Right lobe of liver (tissue), 6 donors: ENCODE measurements around the gene SPATA21. TPM values are rescaled to one million over a fixed set of nuclear protein-coding genes. Genes with fewer than 3 reads are reported as not detected.
"Not testable (repeated sequence)": the region's sequence is repeated elsewhere in the genome, so short reads cannot be mapped to it uniquely, and the experiment has no call there.

Experiments
- ATAC-seq, 4 donors: fragments of 200-7000 bp; cut with Tn5 transposase; one replicate each; pipeline ENCODE4 v1.9.1; 2020; ENCODE audit warnings: mild to moderate bottlenecking in 4 of 4, moderate library complexity in 4 of 4
- DNase-seq, 3 donors: peaks; one replicate each; pipeline ENCODE4 v3.0.0-alpha.2; 2020
- H3K27ac ChIP-seq, 3 donors: fragments of 200-600 bp; one replicate each; pipeline ENCODE4 v1.8.0; 2022
- H3K27me3 ChIP-seq, 2 donors: fragments of 200-600 bp; one replicate each; pipeline ENCODE4 v1.8.0; 2022
- H3K36me3 ChIP-seq, 4 donors: fragments of 200-600 bp; sonication (generic) in 1 of 4; one replicate each; pipeline versions ENCODE4 v1.5.1 to v1.8.0; 2017 to 2022; ENCODE audit warnings: control low read depth in 1 of 4
- H3K4me1 ChIP-seq, 4 donors: fragments of 200-600 bp; sonication (generic) in 1 of 4; one replicate each; pipeline versions ENCODE4 v1.5.1 to v1.8.0; 2017 to 2022; ENCODE audit warnings: control low read depth in 1 of 4
- H3K4me3 ChIP-seq, 3 donors: fragments of 200-600 bp; one replicate each; pipeline ENCODE4 v1.8.0; 2022
- H3K9me3 ChIP-seq, 4 donors: fragments of 200-600 bp; sonication (generic) in 1 of 4; one replicate each; pipeline versions ENCODE4 v1.5.1 to v1.8.0; 2017 to 2022; ENCODE audit warnings: control low read depth in 1 of 4
- POLR2A ChIP-seq: fragments of 450-650 bp; IDR thresholded peaks from one replicate; pipeline ENCODE4 v1.6.1; 2017; ENCODE audit warnings: antibody characterized with exemption, mild to moderate bottlenecking
- WGBS: methylation state at CpG from one replicate; pipeline ENCODE4 v1.1.6; 2018; ENCODE audit warnings: low coverage, low lambda C conversion rate; ENCODE audit not compliant: insufficient coverage; ENCODE audit errors: missing lambda C conversion rate; 5-methylcytosine and 5-hydroxymethylcytosine counted together
- intact Hi-C, 2 donors: fragments of 100-400 bp; cut with DNase I; formaldehyde crosslinking; loops; one replicate each; pipeline versions ENCODE4 v1.11.2 to v1.14.1; 2022
- total RNA-seq, 6 experiments: library from RNA; depleted of rRNA in 2 of 6; stranded (reverse); fragments of >200 nt in 2 of 6; fragmentation: NEBNext Ultra II Directional in 3 of 6; extraction: Animal tissue kit (Norgen Biotek cat#: 25700) in 3 of 6; gene quantifications; one replicate each; pipeline versions ENCODE4 v1.1.0 to v1.2.4, GENCODE V29; 2016 to 2023
- TF ChIP-seq, protein P1 (sequence below), 4 donors: fragments of 200-600 bp in 3 of 4; fragments of 450-650 bp in 1 of 4; IDR thresholded peaks; one replicate each; pipeline versions ENCODE4 v1.5.1 to v1.8.0; 2016 to 2022; ENCODE audit warnings: antibody characterized with exemption in 4 of 4, mild to moderate bottlenecking in 2 of 4
- donor health status: DM: no; HTN: yes; CAD: no.
- donor health status: DM: no; HTN: no; CAD: no.
- donor health status: DM: no; HTN: no; CAD: no.
- donor health status: DM: no; HTN: yes; CAD: no.
- donor health status: DM: no; HTN: yes; CAD: no.

SPATA21 gene
- total RNA-seq, 6 experiments from 2014 or later, result 1.6 to 1.8 TPM; not detected in 4

DNA sequence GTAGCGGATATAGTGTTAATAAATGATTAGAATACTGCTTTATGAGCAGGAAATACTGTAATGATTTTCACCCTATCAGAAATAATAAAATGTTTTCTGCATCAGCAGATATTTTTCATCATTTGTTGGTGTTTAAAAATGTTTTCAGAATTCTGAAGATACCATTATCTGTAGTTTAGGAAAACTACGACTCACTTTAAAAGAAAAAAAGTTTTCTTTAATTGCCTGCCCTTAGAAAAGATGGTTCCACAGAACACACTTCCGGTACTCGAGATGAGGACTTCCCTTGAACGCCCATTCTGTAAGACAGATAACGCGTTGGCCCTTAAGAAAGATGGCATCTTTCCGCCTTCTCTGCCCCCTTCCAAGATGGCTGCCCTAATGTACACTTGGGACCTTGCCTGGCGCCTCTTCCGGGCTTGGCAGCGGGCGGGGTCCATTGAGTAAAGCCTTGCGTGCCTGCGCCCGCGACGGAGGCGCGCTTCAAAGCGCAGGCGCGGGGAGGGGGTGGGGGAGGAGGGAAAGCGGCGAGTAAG is 70.4 kb downstream of the SPATA21 start, which contains the start of gene SZRD1:
TSS of gene SZRD1 (plus strand) at position 521 of the 536 bp plus-strand sequence. CDS start 16 bp downstream, outside the sequence.
- H3K9me3 ChIP-seq, result no peaks in the 10 kb centered on the region
- H3K4me3 ChIP-seq, result peak within 1 kb of the TSS; percentile 88 to 96 (median 92)
- H3K4me1 ChIP-seq, result peaks cover 0 to 16% (median 4%) of the 10 kb centered on the region in 4 donors
- peak within 1 kb of the TSS; percentile 94 to 96 (median 94) for H3K27ac ChIP-seq
- no peaks in the 10 kb centered on the region for H3K27me3 ChIP-seq
- DNase-seq, result peak; percentile 96 to 98 (median 97)
- peak; percentile 87 to 92 (median 91) for ATAC-seq
- no peaks in the 10 kb centered on the region for H3K36me3 ChIP-seq
- TF ChIP-seq, protein P1, sequence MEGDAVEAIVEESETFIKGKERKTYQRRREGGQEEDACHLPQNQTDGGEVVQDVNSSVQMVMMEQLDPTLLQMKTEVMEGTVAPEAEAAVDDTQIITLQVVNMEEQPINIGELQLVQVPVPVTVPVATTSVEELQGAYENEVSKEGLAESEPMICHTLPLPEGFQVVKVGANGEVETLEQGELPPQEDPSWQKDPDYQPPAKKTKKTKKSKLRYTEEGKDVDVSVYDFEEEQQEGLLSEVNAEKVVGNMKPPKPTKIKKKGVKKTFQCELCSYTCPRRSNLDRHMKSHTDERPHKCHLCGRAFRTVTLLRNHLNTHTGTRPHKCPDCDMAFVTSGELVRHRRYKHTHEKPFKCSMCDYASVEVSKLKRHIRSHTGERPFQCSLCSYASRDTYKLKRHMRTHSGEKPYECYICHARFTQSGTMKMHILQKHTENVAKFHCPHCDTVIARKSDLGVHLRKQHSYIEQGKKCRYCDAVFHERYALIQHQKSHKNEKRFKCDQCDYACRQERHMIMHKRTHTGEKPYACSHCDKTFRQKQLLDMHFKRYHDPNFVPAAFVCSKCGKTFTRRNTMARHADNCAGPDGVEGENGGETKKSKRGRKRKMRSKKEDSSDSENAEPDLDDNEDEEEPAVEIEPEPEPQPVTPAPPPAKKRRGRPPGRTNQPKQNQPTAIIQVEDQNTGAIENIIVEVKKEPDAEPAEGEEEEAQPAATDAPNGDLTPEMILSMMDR (IDR thresholded peaks at IDR 0.05), result no peak
- TF ChIP-seq POLR2A, result no peak
- intact Hi-C loops, result loop anchor here in 1 of 2 donors (10.0 kb wide), 1 partner anchor 292 kb away; the partner anchor contains the start of gene FAM131C
- WGBS, result under 1% methylated on average over 24 of the region's 24 CpGs

DNA sequence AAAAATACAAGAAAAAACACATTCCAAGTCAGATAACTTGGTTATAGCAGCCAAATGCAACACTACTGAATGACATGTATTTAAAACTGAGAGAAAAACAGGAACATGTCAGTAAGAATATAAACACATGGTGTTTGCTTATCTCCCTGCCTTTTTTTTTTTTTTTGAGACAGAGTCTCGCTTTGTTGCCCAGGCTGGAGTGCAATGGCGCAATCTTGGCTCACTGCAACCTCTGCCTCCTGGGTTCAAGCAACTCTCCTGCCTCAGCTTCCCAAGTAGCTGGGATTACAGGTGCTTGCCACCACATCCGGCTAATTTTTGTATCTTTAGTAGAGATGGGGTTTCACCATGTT is 72.1 kb downstream of the SPATA21 start:
- not testable (repeated sequence) for H3K9me3 ChIP-seq, H3K4me3 ChIP-seq, DNase-seq, H3K27me3 ChIP-seq, H3K36me3 ChIP-seq, ATAC-seq
- Histone ChIP-seq H3K4me1 (peaks cover 0 to 13% (median 3%) of the 10 kb centered on the region in 4 donors), H3K27ac (peak overlapping the region in 1 of 3 donors; percentile 4)
- intact Hi-C loops, result loop anchor here in 1 of 2 donors (10.0 kb wide), 1 partner anchor 290 kb away; the partner anchor contains the start of gene FAM131C
- WGBS, result 42% methylated on average over 3 of the region's 3 CpGs

DNA sequence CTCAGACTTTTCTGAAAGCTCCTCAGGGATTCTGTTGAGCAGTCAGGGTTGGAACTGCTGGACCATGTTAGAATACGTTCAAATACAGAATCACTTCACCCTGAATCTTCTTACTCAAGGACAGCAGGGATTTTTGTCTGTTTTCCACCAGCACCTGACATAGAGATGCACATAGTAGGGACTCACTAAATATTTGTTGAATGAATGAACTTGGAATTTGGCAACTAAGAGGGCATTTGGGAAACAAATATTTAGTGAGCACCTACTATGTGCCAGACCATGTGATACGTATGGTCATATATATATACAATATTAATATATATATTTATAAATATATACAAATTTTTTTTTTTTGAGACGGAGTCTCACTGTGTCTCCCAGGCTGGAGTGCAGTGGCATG is 80.4 kb downstream of the SPATA21 start:
- H3K4me3 ChIP-seq, result no peak overlapping the region
- H3K27me3 ChIP-seq, result no peaks in the 10 kb centered on the region
- H3K36me3 ChIP-seq, result no peaks in the 10 kb centered on the region
- DNase-seq (no peak), ATAC-seq (no peak)
- H3K27ac ChIP-seq, result no peak overlapping the region
- H3K9me3 ChIP-seq, result no peaks in the 10 kb centered on the region
- H3K4me1 ChIP-seq, result no peaks in the 10 kb centered on the region
- TF ChIP-seq POLR2A, result no peak
- TF ChIP-seq, protein P1 (IDR thresholded peaks at IDR 0.05), result no peak
- intact Hi-C loops, result loop anchor here in 1 of 2 donors (10.0 kb wide), 1 partner anchor 102 kb away; no protein-coding TSS in a partner anchor
- WGBS, result 100% methylated on average over 2 of the region's 3 CpGs

DNA sequence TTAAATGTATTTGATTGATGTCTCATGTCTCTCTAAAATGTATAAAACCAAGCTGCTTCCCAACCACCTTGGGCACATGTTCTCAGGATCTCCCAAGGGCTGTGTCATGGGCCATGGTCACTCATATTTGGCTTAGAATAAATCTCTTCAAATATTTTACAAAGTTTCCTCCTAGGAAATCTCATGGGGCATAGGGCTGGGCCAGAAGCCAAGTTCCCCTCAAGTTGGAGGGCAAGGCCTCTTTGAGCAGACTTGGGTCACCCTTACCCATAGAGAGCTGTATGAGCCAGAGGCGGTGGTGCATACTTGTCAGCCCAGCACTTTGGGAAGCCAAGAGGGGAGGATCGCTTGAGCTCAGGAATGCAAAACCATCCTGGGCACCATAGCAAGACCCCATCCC is 82.6 kb downstream of the SPATA21 start:
- intact Hi-C loops, result loop anchor here in 1 of 2 donors (10.0 kb wide), 1 partner anchor 100 kb away; no protein-coding TSS in a partner anchor
- no peak for TF ChIP-seq POLR2A
- TF ChIP-seq, protein P1 (IDR thresholded peaks at IDR 0.05), result no peak
- Histone ChIP-seq H3K36me3 (no peaks in the 10 kb centered on the region), H3K27ac (no peak overlapping the region), H3K4me3 (no peak overlapping the region), H3K9me3 (no peaks in the 10 kb centered on the region), H3K4me1 (peaks cover 0 to 7% (median 0%) of the 10 kb centered on the region in 4 donors), H3K27me3 (no peaks in the 10 kb centered on the region)
- 80% methylated on average over 1 of the region's 2 CpGs for WGBS
- DNase-seq (no peak), ATAC-seq (no peak)

DNA sequence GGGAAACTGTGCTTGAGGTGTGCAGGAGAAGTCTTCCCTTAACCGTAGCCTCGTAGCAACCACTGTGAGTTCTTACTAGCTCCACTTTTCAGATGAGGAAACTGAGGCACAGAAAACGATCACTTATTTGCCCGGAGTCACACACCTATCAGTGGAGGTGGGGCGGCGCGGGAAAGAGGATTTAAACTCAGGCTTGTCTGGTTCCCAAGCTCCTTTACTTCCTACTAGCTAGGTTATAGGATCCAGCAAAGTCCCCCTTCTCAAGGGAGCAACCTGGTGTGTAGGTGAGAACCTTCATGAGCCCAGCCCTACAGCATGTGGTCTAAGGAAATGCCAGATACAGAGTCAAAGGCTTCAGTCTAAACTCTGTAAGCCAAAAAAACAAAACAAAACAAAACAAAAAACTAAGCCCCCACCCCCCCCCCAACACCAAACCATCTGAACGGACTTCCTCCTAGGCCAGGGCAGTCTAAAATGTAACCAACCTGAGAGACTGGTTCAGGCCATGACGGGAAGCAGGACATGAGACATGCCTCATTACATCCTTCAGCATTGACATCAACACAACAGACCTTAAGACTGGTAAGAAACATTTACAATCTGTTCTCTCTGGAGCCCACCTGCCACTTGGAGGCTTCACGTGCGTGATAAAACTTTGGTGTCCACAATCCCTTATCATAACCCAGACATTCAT is 84.2 kb downstream of the SPATA21 start:
- H3K36me3 ChIP-seq, result no peaks in the 10 kb centered on the region
- peak overlapping the region; percentile 68 to 93 (median 93) for H3K27ac ChIP-seq
- intact Hi-C loops, result loop anchor here in 1 of 2 donors (10.0 kb wide), 1 partner anchor 98 kb away; no protein-coding TSS in a partner anchor
- H3K4me3 ChIP-seq, result peak overlapping the region; percentile 71 to 94 (median 90)
- no peaks in the 10 kb centered on the region for H3K27me3 ChIP-seq
- ATAC-seq (peak in 1 of 4 donors; percentile 2), DNase-seq (peak in 1 of 3 donors; percentile 24)
- H3K4me1 ChIP-seq, result peaks cover 0 to 7% (median 0%) of the 10 kb centered on the region in 4 donors
- H3K9me3 ChIP-seq, result no peaks in the 10 kb centered on the region
- no peak for TF ChIP-seq POLR2A
- TF ChIP-seq, protein P1 (IDR thresholded peaks at IDR 0.05), result no peak
- WGBS, result 49% methylated on average over 7 of the region's 11 CpGs
